K562 (cell line): Measurements from ENCODE around the gene SELENOM.

Experiments
- ATF1 ChIP-seq, 2 experiments: fragments of 450-650 bp in 1 of 2; IDR thresholded peaks; 2 replicates each; pipeline ENCODE4 v1.6.1; 2016; ENCODE audit warnings: missing compliant biosample characterization in 1 of 2, missing genetic modification characterization in 1 of 2
- GABPA ChIP-seq: fragments of 200-800 bp; sonication (Bioruptor generic); conservative IDR thresholded peaks from 2 replicates; pipeline ENCODE4 v1.6.1; 2016; ENCODE audit warnings: low read depth, missing genetic modification characterization, missing compliant biosample characterization
- KLF13 ChIP-seq: fragments of 450-650 bp; IDR thresholded peaks from 2 replicates; pipeline ENCODE4 v1.6.1; 2016; ENCODE audit warnings: missing genetic modification characterization, low read depth, mild to moderate bottlenecking, missing compliant biosample characterization, moderate library complexity, borderline replicate concordance
- PURB ChIP-seq: sonication (generic); formaldehyde crosslinking; IDR thresholded peaks from 2 replicates; pipeline ENCODE4 v1.9.0; 2021; ENCODE audit warnings: low read depth, mild to moderate bottlenecking, missing genetic modification reagents
- SRSF1 ChIP-seq: fragments of 200-400 bp; formaldehyde crosslinking; IDR thresholded peaks from 2 replicates; pipeline ENCODE4 v1.6.1; 2017; ENCODE audit warnings: mild to moderate bottlenecking, low read depth, low read length, moderate library complexity
- TAF1 ChIP-seq: IDR thresholded peaks from 2 replicates; pipeline ENCODE4 v1.6.1; 2011; ENCODE audit warnings: mild to moderate bottlenecking, low read length, moderate library complexity; ENCODE audit not compliant: insufficient read depth, control insufficient read depth, severe bottlenecking; ENCODE audit errors: extremely low read depth
- ZNF274 ChIP-seq: IDR thresholded peaks from 2 replicates; pipeline ENCODE4 v1.6.1; 2011; ENCODE audit warnings: low read depth, mild to moderate bottlenecking, low read length, moderate library complexity, borderline replicate concordance
- TF ChIP-seq, protein P1 (sequence below), 3 experiments: IDR thresholded peaks in 2 of 3; conservative IDR thresholded peaks in 1 of 3; 2 replicates each; pipeline ENCODE4 v1.5.1; 2011 to 2012; ENCODE audit warnings: low read length in 3 of 3, mild to moderate bottlenecking in 3 of 3, control low read depth in 2 of 3, improper control_type of control experiment in 1 of 3, inconsistent platforms in 1 of 3, low read depth in 1 of 3, mixed read lengths in 1 of 3, moderate library complexity in 1 of 3; ENCODE audit not compliant: insufficient read depth in 2 of 3
- TF ChIP-seq, protein P2 (sequence below): IDR thresholded peaks from 3 replicates; pipeline ENCODE4 v1.6.1; 2011; ENCODE audit warnings: borderline replicate concordance, mild to moderate bottlenecking, moderate library complexity; ENCODE audit not compliant: insufficient read length; ENCODE audit errors: extremely low read depth
- TF ChIP-seq, protein P3 (sequence below): sonication (generic); formaldehyde crosslinking; IDR thresholded peaks from 2 replicates; pipeline ENCODE4 v1.8.0; 2022; ENCODE audit warnings: mild to moderate bottlenecking, low read depth, missing genetic modification reagents

DNA sequence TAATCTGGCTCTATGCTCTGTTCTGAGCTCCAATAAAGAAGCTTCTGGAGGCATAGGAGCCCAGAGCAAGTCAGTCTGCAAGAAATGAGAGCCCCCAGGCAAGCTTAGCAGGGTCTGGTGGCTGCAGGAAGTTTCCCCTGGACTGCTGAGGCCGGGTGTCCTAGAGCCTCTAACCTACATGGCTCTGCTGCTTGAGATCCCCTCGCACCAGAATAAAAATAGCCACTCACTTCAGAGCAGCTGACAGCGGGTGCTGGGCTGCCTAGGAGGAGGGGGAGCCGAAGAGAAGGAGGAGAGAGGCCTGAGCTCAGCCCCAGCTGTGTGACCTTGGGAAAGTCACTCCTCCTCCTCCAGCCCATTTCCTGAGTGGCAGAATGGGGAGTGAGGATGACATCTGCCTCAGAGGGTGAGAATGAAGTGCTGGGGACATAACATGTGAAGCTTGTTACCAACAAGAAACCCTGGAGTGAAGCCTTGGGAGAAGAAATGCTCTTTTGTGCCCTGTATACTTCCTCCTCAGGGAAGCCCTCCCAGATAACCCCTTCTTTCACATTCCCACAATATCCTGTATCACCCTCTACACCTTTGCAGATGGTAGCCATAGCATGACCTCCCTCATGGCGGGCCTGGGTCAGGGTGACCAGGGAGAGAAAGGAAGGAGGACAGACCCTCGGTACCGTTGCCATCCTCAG, 11.8 kb upstream of the SELENOM start:
- TF ChIP-seq TAF1 (no peak), SRSF1 (no peak), ZNF274 (no peak), GABPA (no peak), PURB (no peak), ATF1 (CRISPR knock-in tag; IDR thresholded peaks at IDR 0.05) (no peak), ATF1 (tag; IDR thresholded peaks at IDR 0.05) (no peak), KLF13 (tag) (no peak)
- TF ChIP-seq, protein P1, sequence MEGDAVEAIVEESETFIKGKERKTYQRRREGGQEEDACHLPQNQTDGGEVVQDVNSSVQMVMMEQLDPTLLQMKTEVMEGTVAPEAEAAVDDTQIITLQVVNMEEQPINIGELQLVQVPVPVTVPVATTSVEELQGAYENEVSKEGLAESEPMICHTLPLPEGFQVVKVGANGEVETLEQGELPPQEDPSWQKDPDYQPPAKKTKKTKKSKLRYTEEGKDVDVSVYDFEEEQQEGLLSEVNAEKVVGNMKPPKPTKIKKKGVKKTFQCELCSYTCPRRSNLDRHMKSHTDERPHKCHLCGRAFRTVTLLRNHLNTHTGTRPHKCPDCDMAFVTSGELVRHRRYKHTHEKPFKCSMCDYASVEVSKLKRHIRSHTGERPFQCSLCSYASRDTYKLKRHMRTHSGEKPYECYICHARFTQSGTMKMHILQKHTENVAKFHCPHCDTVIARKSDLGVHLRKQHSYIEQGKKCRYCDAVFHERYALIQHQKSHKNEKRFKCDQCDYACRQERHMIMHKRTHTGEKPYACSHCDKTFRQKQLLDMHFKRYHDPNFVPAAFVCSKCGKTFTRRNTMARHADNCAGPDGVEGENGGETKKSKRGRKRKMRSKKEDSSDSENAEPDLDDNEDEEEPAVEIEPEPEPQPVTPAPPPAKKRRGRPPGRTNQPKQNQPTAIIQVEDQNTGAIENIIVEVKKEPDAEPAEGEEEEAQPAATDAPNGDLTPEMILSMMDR (IDR thresholded peaks at IDR 0.05 in 2 of 3, conservative IDR thresholded peaks at IDR 0.05 in 1 of 3; ENCODE audit: insufficient read depth in 2 of 3, low read depth in 1 of 3, low read length in 3 of 3): no peak
- TF ChIP-seq, protein P2, sequence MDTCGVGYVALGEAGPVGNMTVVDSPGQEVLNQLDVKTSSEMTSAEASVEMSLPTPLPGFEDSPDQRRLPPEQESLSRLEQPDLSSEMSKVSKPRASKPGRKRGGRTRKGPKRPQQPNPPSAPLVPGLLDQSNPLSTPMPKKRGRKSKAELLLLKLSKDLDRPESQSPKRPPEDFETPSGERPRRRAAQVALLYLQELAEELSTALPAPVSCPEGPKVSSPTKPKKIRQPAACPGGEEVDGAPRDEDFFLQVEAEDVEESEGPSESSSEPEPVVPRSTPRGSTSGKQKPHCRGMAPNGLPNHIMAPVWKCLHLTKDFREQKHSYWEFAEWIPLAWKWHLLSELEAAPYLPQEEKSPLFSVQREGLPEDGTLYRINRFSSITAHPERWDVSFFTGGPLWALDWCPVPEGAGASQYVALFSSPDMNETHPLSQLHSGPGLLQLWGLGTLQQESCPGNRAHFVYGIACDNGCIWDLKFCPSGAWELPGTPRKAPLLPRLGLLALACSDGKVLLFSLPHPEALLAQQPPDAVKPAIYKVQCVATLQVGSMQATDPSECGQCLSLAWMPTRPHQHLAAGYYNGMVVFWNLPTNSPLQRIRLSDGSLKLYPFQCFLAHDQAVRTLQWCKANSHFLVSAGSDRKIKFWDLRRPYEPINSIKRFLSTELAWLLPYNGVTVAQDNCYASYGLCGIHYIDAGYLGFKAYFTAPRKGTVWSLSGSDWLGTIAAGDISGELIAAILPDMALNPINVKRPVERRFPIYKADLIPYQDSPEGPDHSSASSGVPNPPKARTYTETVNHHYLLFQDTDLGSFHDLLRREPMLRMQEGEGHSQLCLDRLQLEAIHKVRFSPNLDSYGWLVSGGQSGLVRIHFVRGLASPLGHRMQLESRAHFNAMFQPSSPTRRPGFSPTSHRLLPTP: no peak
- TF ChIP-seq, protein P3, sequence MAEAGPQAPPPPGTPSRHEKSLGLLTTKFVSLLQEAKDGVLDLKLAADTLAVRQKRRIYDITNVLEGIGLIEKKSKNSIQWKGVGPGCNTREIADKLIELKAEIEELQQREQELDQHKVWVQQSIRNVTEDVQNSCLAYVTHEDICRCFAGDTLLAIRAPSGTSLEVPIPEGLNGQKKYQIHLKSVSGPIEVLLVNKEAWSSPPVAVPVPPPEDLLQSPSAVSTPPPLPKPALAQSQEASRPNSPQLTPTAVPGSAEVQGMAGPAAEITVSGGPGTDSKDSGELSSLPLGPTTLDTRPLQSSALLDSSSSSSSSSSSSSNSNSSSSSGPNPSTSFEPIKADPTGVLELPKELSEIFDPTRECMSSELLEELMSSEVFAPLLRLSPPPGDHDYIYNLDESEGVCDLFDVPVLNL (CRISPR knock-in tag): no peak
